ENCODE data around the gene COPZ2. TPM values are rescaled to one million over a fixed set of nuclear protein-coding genes. Genes with fewer than 3 reads are reported as not detected.

The COPZ2 gene
- total RNA-seq, 2 experiments from 2014 or later: 0.47 to 0.88 TPM

GRCh38 chr17:48010193-48010592, 27.4 kb downstream of the COPZ2 start:
- peaks cover 14% of the 10 kb centered on the region for H3K4me1 ChIP-seq (ENCODE audit: insufficient read depth, low read length)
- Mint-ChIP-seq H3K36me3 (ENCODE audit: low read depth) (no peaks in the 10 kb centered on the region), H3K9me3 (no peaks in the 10 kb centered on the region), H3K4me1 (ENCODE audit: low read depth) (peaks cover 16% of the 10 kb centered on the region), H3K27ac (no peak overlapping the region), H3K4me3 (no peak overlapping the region), H3K27me3 (peaks cover 70% of the 10 kb centered on the region)
- H3K9me3 ChIP-seq (ENCODE audit: control insufficient read depth in 1 of 2, insufficient read depth in 1 of 2, low read length in 2 of 2): no peaks in the 10 kb centered on the region
- peaks cover 35 to 46% of the 10 kb centered on the region in 2 experiments for H3K27me3 ChIP-seq (ENCODE audit: control insufficient read depth in 1 of 2, insufficient read depth in 2 of 2, low read length in 2 of 2)
- no peak for TF ChIP-seq CTCF (IDR thresholded peaks at IDR 0.05)
- intact Hi-C loops (cut with DNase I, micrococcal nuclease): no loop called here
- H3K36me3 ChIP-seq (ENCODE audit: insufficient read depth, low read length): no peaks in the 10 kb centered on the region
- H3K4me3 ChIP-seq (ENCODE audit: low read length): no peak overlapping the region
- POLR2A ChIA-PET: no interaction called here
- H3K27ac ChIP-seq (ENCODE audit: low read depth in 1 of 2, low read length in 2 of 2): no peak overlapping the region
- CTCF ChIA-PET: interaction anchor here (1.6 to 2.4 kb wide), 2 partner anchors 16 to 32 kb away, joined by 3 to 13 read pairs; no protein-coding TSS in a partner anchor
- no peak for DNase-seq
- no peak for ATAC-seq (ENCODE audit: poor library complexity)

- no peak for TF ChIP-seq CTCF (IDR thresholded peaks at IDR 0.05)
- intact Hi-C loops (cut with DNase I, micrococcal nuclease): no loop called here
- Mint-ChIP-seq H3K27ac (no peak overlapping the region), H3K4me3 (no peak overlapping the region), H3K36me3 (ENCODE audit: low read depth) (no peaks in the 10 kb centered on the region), H3K9me3 (no peaks in the 10 kb centered on the region), H3K27me3 (peaks cover 59% of the 10 kb centered on the region), H3K4me1 (ENCODE audit: low read depth) (peaks cover 10% of the 10 kb centered on the region)
- CTCF ChIA-PET: interaction anchor here (1.0 kb wide), 1 partner anchor 9 kb away, joined by 3 read pairs; no protein-coding TSS in a partner anchor
- H3K9me3 ChIP-seq (ENCODE audit: control insufficient read depth in 1 of 2, insufficient read depth in 1 of 2, low read length in 2 of 2): no peaks in the 10 kb centered on the region
- H3K27ac ChIP-seq (ENCODE audit: low read depth in 1 of 2, low read length in 2 of 2): no peak overlapping the region
- DNase-seq: no peak
- peaks cover 9% of the 10 kb centered on the region for H3K4me1 ChIP-seq (ENCODE audit: insufficient read depth, low read length)
- no peak for ATAC-seq (ENCODE audit: poor library complexity)
- no peak overlapping the region for H3K4me3 ChIP-seq (ENCODE audit: low read length)
- H3K36me3 ChIP-seq (ENCODE audit: insufficient read depth, low read length): no peaks in the 10 kb centered on the region
- POLR2A ChIA-PET: interaction anchor here (1.9 kb wide), 1 partner anchor 37 kb away, joined by 6 read pairs; the partner anchor contains the start of gene CDK5RAP3
- H3K27me3 ChIP-seq (ENCODE audit: control insufficient read depth in 1 of 2, insufficient read depth in 2 of 2, low read length in 2 of 2): peaks cover 21% of the 10 kb centered on the region in 2 experiments
Measured at GRCh38 chr17:48006936-48007709, 30.5 kb downstream of the COPZ2 start.

GRCh38 chr17:48004983-48005382, 32.6 kb downstream of the COPZ2 start:
- H3K4me1 ChIP-seq (ENCODE audit: insufficient read depth, low read length): no peaks in the 10 kb centered on the region
- CTCF ChIA-PET: no interaction called here

More at GRCh38 chr17:48004983-48005382, 32.6 kb downstream of the COPZ2 start:
- no peak overlapping the region for H3K27ac Mint-ChIP-seq
- Histone ChIP-seq H3K4me3 (ENCODE audit: low read length) (no peak overlapping the region), H3K27ac (ENCODE audit: low read depth in 1 of 2, low read length in 2 of 2) (no peak overlapping the region), H3K27me3 (ENCODE audit: control insufficient read depth in 1 of 2, insufficient read depth in 2 of 2, low read length in 2 of 2) (peaks cover 5 to 9% of the 10 kb centered on the region in 2 experiments), H3K36me3 (ENCODE audit: insufficient read depth, low read length) (no peaks in the 10 kb centered on the region), H3K9me3 (ENCODE audit: control insufficient read depth in 1 of 2, insufficient read depth in 1 of 2, low read length in 2 of 2) (no peaks in the 10 kb centered on the region)
- H3K36me3 Mint-ChIP-seq (ENCODE audit: low read depth): no peaks in the 10 kb centered on the region
- no peak for TF ChIP-seq CTCF (IDR thresholded peaks at IDR 0.05)
- H3K4me3 Mint-ChIP-seq: no peak overlapping the region
- ATAC-seq (ENCODE audit: poor library complexity) (no peak), DNase-seq (no peak)
- intact Hi-C loops (cut with DNase I, micrococcal nuclease): no loop called here
- peaks cover 47% of the 10 kb centered on the region for H3K27me3 Mint-ChIP-seq
- POLR2A ChIA-PET: no interaction called here
- no peaks in the 10 kb centered on the region for H3K9me3 Mint-ChIP-seq
- H3K4me1 Mint-ChIP-seq (ENCODE audit: low read depth): no peaks in the 10 kb centered on the region

All from CD4-positive, alpha-beta T cell (primary cell).